IMR-90 (cell line): ENCODE measurements around the gene SHLD1. TPM values are rescaled to one million over a fixed set of nuclear protein-coding genes. Genes with fewer than 3 reads are reported as not detected.
A peak's percentile ranks its signal among the peaks of the same experiment; 100 is the strongest.
"Not testable (repeated sequence)": the region's sequence is repeated elsewhere in the genome, so short reads cannot be mapped to it uniquely, and the experiment has no call there.

Experiments used
- ATAC-seq: fragments of 200-7000 bp; cut with Tn5 transposase; 2 replicates; pipeline ENCODE4 v1.9.1; 2020; ENCODE audit warnings: low read depth, mild to moderate bottlenecking, moderate library complexity
- BruUV-seq: library from RNA; stranded (reverse); fragments of 400-500 nt; replicated peaks from 2 replicates; lab custom pipeline; 2021; lab: Mats Ljungman, UMichigan
- CTCF ChIA-PET: fragments of 300-600 bp; formaldehyde crosslinking; extraction: SDS; loops from one replicate; lab custom pipeline; 2021; ENCODE audit warnings: antibody characterized with exemption; lab: Yijun Ruan, JAX
- POLR2A ChIA-PET: fragments of 300-600 bp; sonication (Branson Sonifier 250); formaldehyde crosslinking; loops from one replicate; lab custom pipeline; 2022; ENCODE audit warnings: antibody characterized with exemption; ENCODE audit not compliant: unreplicated experiment; lab: Charles Lee
- DNase-seq: peaks from one replicate; pipeline ENCODE4 v3.0.0; 2013
- H2AFZ ChIP-seq: replicated peaks from 2 replicates; pipeline ENCODE3; 2013; ENCODE audit warnings: low read length, mild to moderate bottlenecking; ENCODE audit not compliant: poor library complexity
- H2AK5ac ChIP-seq: 2 replicates; pipeline ENCODE4 v1.6.1; 2013; ENCODE audit warnings: low read depth, low read length, inconsistent platforms
- H2AK9ac ChIP-seq: replicated peaks from 2 replicates; pipeline ENCODE3; 2013; ENCODE audit warnings: mild to moderate bottlenecking, low read depth, low read length, moderate library complexity; ENCODE audit not compliant: poor library complexity
- H2BK120ac ChIP-seq: 2 replicates; pipeline ENCODE4 v1.6.1; 2013; ENCODE audit warnings: low read depth, low read length, inconsistent platforms
- H2BK15ac ChIP-seq: 3 replicates; pipeline ENCODE4 v1.6.1; 2013; ENCODE audit warnings: low read depth, low read length, inconsistent platforms
- H2BK20ac ChIP-seq: 2 replicates; pipeline ENCODE4 v1.6.1; 2013; ENCODE audit warnings: low read depth, mild to moderate bottlenecking, inconsistent platforms, low read length, moderate library complexity
- H2BK5ac ChIP-seq: 2 replicates; pipeline ENCODE4 v1.6.1; 2013; ENCODE audit warnings: mild to moderate bottlenecking, low read depth, low read length, inconsistent platforms; ENCODE audit not compliant: poor library complexity, severe bottlenecking
- H3K14ac ChIP-seq: replicated peaks from 2 replicates; pipeline ENCODE4 v1.6.1; 2013; ENCODE audit warnings: low read depth, low read length, inconsistent platforms
- H3K18ac ChIP-seq: 2 replicates; pipeline ENCODE4 v1.6.1; 2013; ENCODE audit warnings: low read depth, low read length, control low read depth
- H3K23ac ChIP-seq: 2 replicates; pipeline ENCODE4 v1.6.1; 2013; ENCODE audit warnings: low read depth, low read length, inconsistent platforms
- H3K27ac ChIP-seq: 2 replicates; pipeline ENCODE4 v1.5.1; 2013; ENCODE audit warnings: mild to moderate bottlenecking, control low read depth, low read length; ENCODE audit not compliant: insufficient read depth
- H3K27me3 ChIP-seq: 2 replicates; pipeline ENCODE4 v1.6.1; 2013; ENCODE audit warnings: low read length; ENCODE audit not compliant: control insufficient read depth, insufficient read depth
- H3K36me3 ChIP-seq: 2 replicates; pipeline ENCODE4 v1.6.1; 2013; ENCODE audit warnings: low read length, mixed read lengths; ENCODE audit not compliant: control insufficient read depth, insufficient read depth
- H3K4ac ChIP-seq: 2 replicates; pipeline ENCODE4 v1.6.1; 2013; ENCODE audit warnings: low read depth, low read length, inconsistent platforms
- H3K4me1 ChIP-seq: 2 replicates; pipeline ENCODE4 v1.6.1; 2013; ENCODE audit warnings: low read length, mixed read lengths; ENCODE audit not compliant: control insufficient read depth, insufficient read depth
- H3K4me2 ChIP-seq: 2 replicates; pipeline ENCODE4 v1.6.1; 2013; ENCODE audit warnings: low read depth, mild to moderate bottlenecking, control low read depth, low read length, moderate library complexity
- H3K4me3 ChIP-seq: 2 replicates; pipeline ENCODE4 v1.5.1; 2013; ENCODE audit warnings: low read depth, mild to moderate bottlenecking, control low read depth, low read length, moderate library complexity; ENCODE audit not compliant: insufficient read depth
- H3K56ac ChIP-seq: 2 replicates; pipeline ENCODE4 v1.6.1; 2013; ENCODE audit warnings: low read length, inconsistent platforms; ENCODE audit not compliant: insufficient read depth; ENCODE audit errors: extremely low read depth
- H3K79me1 ChIP-seq, 2 experiments: 2 replicates each; pipeline ENCODE4 v1.6.1; 2013; ENCODE audit warnings: low read length in 2 of 2, inconsistent platforms in 1 of 2, low read depth in 1 of 2
- H3K9ac ChIP-seq: 2 replicates; pipeline ENCODE4 v1.6.1; 2013; ENCODE audit warnings: low read depth, low read length, control low read depth
- H3K9me1 ChIP-seq: 2 replicates; pipeline ENCODE4 v1.6.1; 2013; ENCODE audit warnings: low read length, inconsistent platforms; ENCODE audit not compliant: insufficient read depth
- H3K9me3 ChIP-seq: 2 replicates; pipeline ENCODE4 v1.6.1; 2013; ENCODE audit warnings: low read length; ENCODE audit not compliant: control insufficient read depth, insufficient read depth
- H4K20me1 ChIP-seq: 2 replicates; pipeline ENCODE4 v1.6.1; 2013; ENCODE audit warnings: low read length, inconsistent platforms; ENCODE audit not compliant: insufficient read depth
- H4K5ac ChIP-seq: 2 replicates; pipeline ENCODE4 v1.6.1; 2013; ENCODE audit warnings: mild to moderate bottlenecking, low read depth, low read length, control low read depth
- H4K8ac ChIP-seq, 2 experiments: 2 replicates each; pipeline ENCODE4 v1.6.1; 2013; ENCODE audit warnings: low read depth in 2 of 2, low read length in 2 of 2, control low read depth in 1 of 2, inconsistent platforms in 1 of 2
- H4K91ac ChIP-seq: 2 replicates; pipeline ENCODE4 v1.6.1; 2013; ENCODE audit warnings: low read depth, low read length, inconsistent platforms; ENCODE audit not compliant: insufficient read depth
- CEBPB ChIP-seq: IDR thresholded peaks from 2 replicates; pipeline ENCODE4 v1.6.1; 2012; ENCODE audit warnings: low read depth, low read length, improper control_type of control experiment
- CTCF ChIP-seq: conservative IDR thresholded peaks from 2 replicates; pipeline ENCODE4 v1.5.1; 2012; ENCODE audit warnings: mild to moderate bottlenecking, low read depth, low read length, improper control_type of control experiment
- WGBS, 2 experiments: methylation state at CpG; one replicate each; pipeline versions ENCODE4 v1.1.5 to v1.1.7; 2013; ENCODE audit warnings: missing lambda C conversion rate in 2 of 2; ENCODE audit not compliant: insufficient read length in 1 of 2; ENCODE audit errors: extremely low coverage in 2 of 2; 5-methylcytosine and 5-hydroxymethylcytosine counted together
- dilution Hi-C: fragments of 300-500 bp; cut with HindIII; formaldehyde crosslinking; loops from one replicate; pipeline ENCODE4 v1.14.3; 2018; ENCODE audit warnings: low sequenced_read_pairs; ENCODE audit not compliant: unreplicated experiment
- in situ Hi-C: fragments of 300-500 bp; cut with MboI; formaldehyde crosslinking; loops from 3 replicates; pipeline ENCODE4 v1.14.3; 2019; ENCODE audit warnings: low sequenced_read_pairs, inconsistent platforms, mixed read lengths
- intact Hi-C: fragments of 100-400 bp; cut with micrococcal nuclease; formaldehyde crosslinking; loops from 2 replicates; pipeline ENCODE4 v1.10.0; 2022
- polyA plus RNA-seq, 3 experiments: library from polyadenylated mRNA; depleted of rRNA; stranded (reverse); fragments of >200 nt; gene quantifications; 2 replicates each; pipeline ENCODE4 v1.2.3, GENCODE V29; 2012; ENCODE audit warnings: low replicate concordance in 1 of 3
- total RNA-seq: library from RNA; depleted of rRNA; stranded (reverse); fragments of >200 nt; gene quantifications from 2 replicates; pipeline ENCODE4 v1.2.3, GENCODE V29; 2012

The SHLD1 gene
- total and polyA plus RNA-seq, 2 of the 4 experiments (the other 2 are of a cell fraction) = 2.6 to 3.0 TPM

- no peaks in the 10 kb centered on the region for H3K36me3 ChIP-seq
- H3K79me1 ChIP-seq = 0 out of 4 replicates have a peak, but pooled peaks cover 0 to 7% of the 10 kb centered on the region in 2 experiments
- no peak overlapping the region for H3K9ac ChIP-seq
- no peak for DNase-seq
- no peak overlapping the region for H3K27ac ChIP-seq
- no peak overlapping the region for H3K23ac ChIP-seq
- no peaks in the 10 kb centered on the region for H3K27me3 ChIP-seq
- 80% methylated on average over 1 of the region's 6 CpGs; no CpG with 5 or more reads in 1 of the 2 experiments for WGBS, 2 experiments
- no peak overlapping the region for H3K18ac ChIP-seq
- no peak overlapping the region for H4K8ac ChIP-seq
- H3K56ac ChIP-seq = no peak overlapping the region
- no TSS peak for BruUV-seq
- no peaks in the 10 kb centered on the region for H4K20me1 ChIP-seq
- ATAC-seq = no peak
- no peak overlapping the region for H2AFZ ChIP-seq
- no peak overlapping the region for H2BK120ac ChIP-seq
- intact Hi-C loops (no loop called here), dilution Hi-C loops (no loop called here), in situ Hi-C loops (no loop called here)
- no peak overlapping the region for H2AK9ac ChIP-seq
- no peak overlapping the region for H4K91ac ChIP-seq
- H3K9me1 ChIP-seq = no peaks in the 10 kb centered on the region
- no peaks in the 10 kb centered on the region for H3K9me3 ChIP-seq
- no peak overlapping the region for H3K4me3 ChIP-seq
- no peak overlapping the region for H3K4me2 ChIP-seq
- no peak overlapping the region for H4K5ac ChIP-seq
- H3K4ac ChIP-seq = no peak overlapping the region
- POLR2A ChIA-PET = no interaction called here
- H3K4me1 ChIP-seq = peaks cover 6% of the 10 kb centered on the region
- H2BK5ac ChIP-seq = no peak overlapping the region
- no peak overlapping the region for H2BK20ac ChIP-seq
- TF ChIP-seq CTCF = no peak
- TF ChIP-seq CEBPB = no peak
- no peak overlapping the region for H3K14ac ChIP-seq
- H2AK5ac ChIP-seq = no peak overlapping the region
- CTCF ChIA-PET = interaction anchor here (0.6 kb wide), 1 partner anchor 10 kb away, joined by 3 read pairs; no protein-coding TSS in a partner anchor
- no peak overlapping the region for H2BK15ac ChIP-seq
Observed at GRCh38 chr20:5748246-5748645, 2.0 kb upstream of the SHLD1 start.

GRCh38 chr20:5749512-5749951 lies 669 bp upstream of the SHLD1 start:
- BruUV-seq, POLR2A ChIA-PET, H3K18ac ChIP-seq, H3K4me3 ChIP-seq, DNase-seq, dilution Hi-C loops, CTCF ChIA-PET, H3K79me1 ChIP-seq, H3K4me2 ChIP-seq, H3K23ac ChIP-seq, H3K9me3 ChIP-seq, H3K27me3 ChIP-seq, H3K9me1 ChIP-seq, H3K56ac ChIP-seq, H3K36me3 ChIP-seq, ATAC-seq, in situ Hi-C loops, H3K9ac ChIP-seq, H4K20me1 ChIP-seq, H3K4me1 ChIP-seq: not testable (repeated sequence)
- H2BK120ac ChIP-seq = peak overlapping the region; percentile 87
- H2AK9ac ChIP-seq = peak overlapping the region; percentile 67
- peak overlapping the region; percentile 13; the same call in 2 of the 3 replicates for H2BK15ac ChIP-seq
- peak overlapping the region; percentile 95 for H3K27ac ChIP-seq
- peak overlapping the region; percentile 75; the same call in 1 of the 2 replicates for H3K14ac ChIP-seq
- peak overlapping the region; percentile 37; the same call in 1 of the 2 replicates for H2AK5ac ChIP-seq
- peak overlapping the region; percentile 58 to 99 for H4K8ac ChIP-seq
- H2BK20ac ChIP-seq = peak overlapping the region; percentile 83; the same call in 1 of the 2 replicates
- peak overlapping the region; percentile 46 for H2BK5ac ChIP-seq
- H4K5ac ChIP-seq = peak overlapping the region; percentile 33
- peak overlapping the region; percentile 82; the same call in 1 of the 2 replicates for H3K4ac ChIP-seq
- peak overlapping the region; percentile 86 for H4K91ac ChIP-seq
- H2AFZ ChIP-seq = peak overlapping the region; percentile 89
- intact Hi-C loops = loop anchor here (1.0 kb wide), 1 partner anchor 12 kb away; no protein-coding TSS in a partner anchor
- WGBS, 2 experiments = 85% methylated on average over 5 of the region's 12 CpGs; no CpG with 5 or more reads in 1 of the 2 experiments
